GM21390 (cell line): ENCODE measurements around the gene TYMS.

ENCODE experiments used
- ATAC-seq: cut with Tn5 transposase; IDR thresholded peaks from one replicate; pipeline ENCODE4 v1.9.1; 2021; ENCODE audit not compliant: unreplicated experiment

The TYMS gene

GRCh38 chr18:710418-711300 lies 53.2 kb downstream of the TYMS start:
- no peak for ATAC-seq

GRCh38 chr18:711310-711656 lies 53.8 kb downstream of the TYMS start:
- ATAC-seq, result no peak

GRCh38 chr18:711657-712400 lies 54.4 kb downstream of the TYMS start:
- ATAC-seq, result peak; percentile 59

GRCh38 chr18:712401-713134 lies 55.1 kb downstream of the TYMS start, which contains the start of gene ENOSF1:
ENOSF1 (minus strand) TSS chr18:712630; CDS start chr18:712587, 43 bp downstream.
- ATAC-seq, result peak; percentile 88

GRCh38 chr18:713135-713490 lies 55.7 kb downstream of the TYMS start:
- no peak for ATAC-seq

GRCh38 chr18:715626-716025 lies 58.2 kb downstream of the TYMS start:
- ATAC-seq, result no peak

- ATAC-seq, result no peak
Observed at GRCh38 chr18:717003-717402, 59.5 kb downstream of the TYMS start.
